Keratinocyte (primary cell): Measurements from ENCODE around the gene NR1H3. TPM values are rescaled to one million over a fixed set of nuclear protein-coding genes. Genes with fewer than 3 reads are reported as not detected.

ENCODE experiments used
- DNase-seq: peaks from one replicate; pipeline ENCODE4 v3.0.0-alpha.2; 2011; ENCODE audit warnings: low read depth, missing footprints, low spot score
- FAIRE-seq: peaks from 2 replicates; lab custom pipeline; 2011; peaks lifted over from hg19 to GRCh38; lab: Jason Lieb, UNC
- H2AFZ ChIP-seq: 2 replicates; pipeline ENCODE4 v1.6.0; 2012; ENCODE audit warnings: low read length, control low read depth, inconsistent platforms; ENCODE audit not compliant: control insufficient read depth
- H3K27ac ChIP-seq: 2 replicates; pipeline ENCODE4 v1.5.1; 2011; ENCODE audit warnings: low read length; ENCODE audit not compliant: control insufficient read depth, insufficient read depth
- H3K27me3 ChIP-seq: 3 replicates; pipeline ENCODE4 v1.6.0; 2011; ENCODE audit warnings: low read length; ENCODE audit not compliant: control insufficient read depth, insufficient read depth; ENCODE audit errors: extremely low read depth
- H3K36me3 ChIP-seq, 2 experiments: 2 replicates in 1 of 2; 3 replicates in 1 of 2; pipeline ENCODE4 v1.5.1; 2011; ENCODE audit warnings: low read length in 2 of 2, mild to moderate bottlenecking in 1 of 2; ENCODE audit not compliant: control insufficient read depth in 2 of 2, insufficient read depth in 2 of 2; ENCODE audit errors: extremely low read depth in 1 of 2
- H3K4me1 ChIP-seq: 3 replicates; pipeline ENCODE4 v1.5.1; 2011; ENCODE audit warnings: low read length; ENCODE audit not compliant: control insufficient read depth, insufficient read depth; ENCODE audit errors: extremely low read depth
- H3K4me2 ChIP-seq: 3 replicates; pipeline ENCODE4 v1.6.0; 2011; ENCODE audit warnings: low read depth, low read length; ENCODE audit not compliant: control insufficient read depth, insufficient read depth; ENCODE audit errors: extremely low read depth
- H3K4me3 ChIP-seq, 3 experiments: fragments of 200-600 bp in 1 of 3; sonication (generic) in 1 of 3; 2 replicates in 2 of 3; 3 replicates in 1 of 3; pipeline ENCODE4 v1.5.1; 2011 to 2016; ENCODE audit warnings: low read length in 3 of 3, mild to moderate bottlenecking in 3 of 3, control low read depth in 2 of 3, inconsistent platforms in 1 of 3, low read depth in 1 of 3, mixed read lengths in 1 of 3, mixed run types in 1 of 3, moderate library complexity in 1 of 3; ENCODE audit not compliant: control insufficient read depth in 2 of 3, insufficient read depth in 2 of 3; ENCODE audit errors: extremely low read depth in 1 of 3
- H3K79me2 ChIP-seq: 2 replicates; pipeline ENCODE4 v1.6.0; 2012; ENCODE audit warnings: low read length; ENCODE audit not compliant: control insufficient read depth, insufficient read depth
- H3K9ac ChIP-seq: 3 replicates; pipeline ENCODE4 v1.6.0; 2011; ENCODE audit warnings: low read length; ENCODE audit not compliant: control insufficient read depth, insufficient read depth; ENCODE audit errors: extremely low read depth
- H3K9me1 ChIP-seq: 3 replicates; pipeline ENCODE4 v1.6.0; 2011; ENCODE audit warnings: low read length; ENCODE audit not compliant: control insufficient read depth, insufficient read depth; ENCODE audit errors: extremely low read depth
- H3K9me3 ChIP-seq: 2 replicates; pipeline ENCODE4 v1.5.1; 2012; ENCODE audit warnings: low read depth, low read length; ENCODE audit not compliant: control insufficient read depth
- H4K20me1 ChIP-seq: 3 replicates; pipeline ENCODE4 v1.6.0; 2011; ENCODE audit warnings: low read length; ENCODE audit not compliant: control insufficient read depth, insufficient read depth; ENCODE audit errors: extremely low read depth
- EZH2 ChIP-seq: IDR thresholded peaks from one replicate; pipeline ENCODE4 v1.6.1; 2012; ENCODE audit warnings: inconsistent platforms, mild to moderate bottlenecking, low read length, moderate library complexity
- dilution Hi-C: fragments of 300-500 bp; cut with MboI; formaldehyde crosslinking; loops from one replicate; pipeline ENCODE4 v1.7.0; 2020; ENCODE audit warnings: low sequenced_read_pairs; ENCODE audit not compliant: extremely low pct_ligation_motif_present
- polyA plus RNA-seq, 5 experiments: library from polyadenylated mRNA; depleted of rRNA in 3 of 5; stranded (reverse) in 3 of 5; stranded (forward) in 1 of 5; unstranded in 1 of 5; fragments of >200 nt; gene quantifications; 1 replicate in 1 of 5; 2 replicates in 3 of 5; 3 replicates in 1 of 5; pipeline versions ENCODE4 v1.2.1 to v1.2.3, GENCODE V29; 2011 to 2012; ENCODE audit warnings: missing spikeins in 2 of 5, low read depth in 1 of 5, low replicate concordance in 1 of 5
- TF ChIP-seq, protein P1 (sequence below), 3 experiments: IDR thresholded peaks in 1 of 3; conservative IDR thresholded peaks in 1 of 3; optimal IDR thresholded peaks in 1 of 3; 2 replicates in 2 of 3; 3 replicates in 1 of 3; pipeline versions ENCODE3 to v1.5.1; 2011; ENCODE audit warnings: low read length in 3 of 3, mild to moderate bottlenecking in 3 of 3, moderate library complexity in 2 of 3, control low read depth in 1 of 3, inconsistent platforms in 1 of 3; ENCODE audit not compliant: insufficient read depth in 2 of 3; ENCODE audit errors: extremely low read depth in 1 of 3

NR1H3 gene
- polyA plus RNA-seq, 1 donor (not counting 4 experiments of a cell fraction or from before 2014, with no cell fraction given): 9.1 TPM

DNA sequence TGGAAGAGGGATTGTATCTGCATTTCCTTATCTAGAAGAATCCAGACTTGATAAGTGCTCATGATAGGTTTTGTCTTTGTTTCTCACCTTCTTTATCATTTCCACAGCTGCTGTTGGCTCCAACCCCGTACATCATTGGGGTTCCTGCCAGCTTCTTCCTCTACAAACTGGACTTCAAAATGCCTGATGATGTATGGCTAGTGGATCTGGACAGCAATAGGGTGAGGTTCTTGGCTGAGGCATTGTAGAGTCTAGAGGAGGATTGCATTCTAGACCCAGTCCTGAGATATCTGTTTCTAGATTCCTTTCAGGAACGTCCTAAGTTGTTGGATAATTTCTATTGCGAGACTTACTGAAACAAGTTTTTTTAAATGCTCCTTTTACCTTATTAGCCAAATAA is 20.3 kb downstream of the NR1H3 start:
- Histone ChIP-seq H3K9ac (no peak overlapping the region), H4K20me1 (no peaks in the 10 kb centered on the region), H3K79me2 (peaks cover 8% of the 10 kb centered on the region), H3K9me3 (no peaks in the 10 kb centered on the region), H2AFZ (no peak overlapping the region), H3K4me2 (no peak overlapping the region), H3K27me3 (no peaks in the 10 kb centered on the region), H3K27ac (no peak overlapping the region), H3K36me3 (peaks cover 14 to 33% of the 10 kb centered on the region in 2 experiments), H3K4me1 (no peaks in the 10 kb centered on the region), H3K9me1 (no peaks in the 10 kb centered on the region), H3K4me3 (no peak overlapping the region)
- no peak for DNase-seq
- dilution Hi-C loops: no loop called here
- no peak for TF ChIP-seq EZH2
- TF ChIP-seq, protein P1, sequence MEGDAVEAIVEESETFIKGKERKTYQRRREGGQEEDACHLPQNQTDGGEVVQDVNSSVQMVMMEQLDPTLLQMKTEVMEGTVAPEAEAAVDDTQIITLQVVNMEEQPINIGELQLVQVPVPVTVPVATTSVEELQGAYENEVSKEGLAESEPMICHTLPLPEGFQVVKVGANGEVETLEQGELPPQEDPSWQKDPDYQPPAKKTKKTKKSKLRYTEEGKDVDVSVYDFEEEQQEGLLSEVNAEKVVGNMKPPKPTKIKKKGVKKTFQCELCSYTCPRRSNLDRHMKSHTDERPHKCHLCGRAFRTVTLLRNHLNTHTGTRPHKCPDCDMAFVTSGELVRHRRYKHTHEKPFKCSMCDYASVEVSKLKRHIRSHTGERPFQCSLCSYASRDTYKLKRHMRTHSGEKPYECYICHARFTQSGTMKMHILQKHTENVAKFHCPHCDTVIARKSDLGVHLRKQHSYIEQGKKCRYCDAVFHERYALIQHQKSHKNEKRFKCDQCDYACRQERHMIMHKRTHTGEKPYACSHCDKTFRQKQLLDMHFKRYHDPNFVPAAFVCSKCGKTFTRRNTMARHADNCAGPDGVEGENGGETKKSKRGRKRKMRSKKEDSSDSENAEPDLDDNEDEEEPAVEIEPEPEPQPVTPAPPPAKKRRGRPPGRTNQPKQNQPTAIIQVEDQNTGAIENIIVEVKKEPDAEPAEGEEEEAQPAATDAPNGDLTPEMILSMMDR (optimal IDR thresholded peaks at IDR 0.05 in 1 of 3, IDR thresholded peaks at IDR 0.05 in 1 of 3, conservative IDR thresholded peaks at IDR 0.05 in 1 of 3; ENCODE audit: extremely low read depth in 1 of 3, insufficient read depth in 2 of 3, low read length in 3 of 3): no peak
- no peak for FAIRE-seq

DNA sequence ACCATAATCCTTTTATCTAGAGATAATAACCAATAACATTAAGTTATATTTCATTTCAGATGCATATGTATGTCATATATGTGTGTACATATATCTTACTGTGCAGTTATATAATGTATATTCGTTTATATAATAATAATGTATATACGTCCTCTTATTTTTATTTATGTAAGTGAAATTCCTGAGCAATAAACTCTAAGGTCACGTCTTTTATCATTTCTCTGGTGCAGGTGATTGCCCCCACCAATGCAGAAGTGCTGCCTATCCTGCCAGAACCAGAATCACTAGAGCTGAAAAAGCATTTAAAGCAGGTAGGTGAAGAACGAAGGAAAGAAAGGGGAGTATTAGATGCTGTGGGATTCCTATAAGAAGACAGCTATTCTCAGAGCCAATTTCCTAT is 21.0 kb downstream of the NR1H3 start:
- Histone ChIP-seq H3K4me3 (no peak overlapping the region), H3K4me1 (no peaks in the 10 kb centered on the region), H3K9me1 (no peaks in the 10 kb centered on the region), H3K36me3 (peaks cover 14 to 33% of the 10 kb centered on the region in 2 experiments), H3K27ac (no peak overlapping the region), H4K20me1 (no peaks in the 10 kb centered on the region), H3K4me2 (no peak overlapping the region), H2AFZ (no peak overlapping the region), H3K27me3 (no peaks in the 10 kb centered on the region), H3K79me2 (peaks cover 6% of the 10 kb centered on the region), H3K9ac (no peak overlapping the region), H3K9me3 (no peaks in the 10 kb centered on the region)
- FAIRE-seq: no peak
- DNase-seq: no peak
- dilution Hi-C loops: no loop called here
- no peak for TF ChIP-seq EZH2
- TF ChIP-seq, protein P1 (optimal IDR thresholded peaks at IDR 0.05 in 1 of 3, IDR thresholded peaks at IDR 0.05 in 1 of 3, conservative IDR thresholded peaks at IDR 0.05 in 1 of 3; ENCODE audit: extremely low read depth in 1 of 3, insufficient read depth in 2 of 3, low read length in 3 of 3): no peak
